Heart right ventricle (tissue), 16 donors: ENCODE measurements around the gene HCFC1. TPM values are rescaled to one million over a fixed set of nuclear protein-coding genes. Genes with fewer than 3 reads are reported as not detected.

Source experiments
- ATAC-seq, 8 donors: fragments of 200-7000 bp; cut with Tn5 transposase; one replicate each; pipeline ENCODE4 v1.9.1; 2020; ENCODE audit warnings: mild to moderate bottlenecking in 8 of 8, moderate library complexity in 8 of 8, moderate number of reproducible peaks in 1 of 8
- DNase-seq, 2 donors: peaks; one replicate each; pipeline ENCODE4 v3.0.0-alpha.2; 2020
- H3K27ac ChIP-seq, 10 donors: fragments of 200-600 bp; sonication (generic) in 2 of 10; one replicate each; pipeline versions ENCODE4 v1.5.0 to v1.8.0; 2020 to 2022; ENCODE audit warnings: mild to moderate bottlenecking in 3 of 10
- H3K27me3 ChIP-seq, 7 donors: fragments of 200-600 bp; one replicate each; pipeline ENCODE4 v1.8.0; 2021 to 2022; ENCODE audit warnings: mild to moderate bottlenecking in 2 of 7
- H3K36me3 ChIP-seq, 9 donors: fragments of 200-600 bp; sonication (generic) in 1 of 9; one replicate each; pipeline versions ENCODE4 v1.5.0 to v1.8.0; 2020 to 2022; ENCODE audit warnings: mild to moderate bottlenecking in 2 of 9
- H3K4me1 ChIP-seq, 9 donors: fragments of 200-600 bp; sonication (generic) in 1 of 9; one replicate each; pipeline versions ENCODE4 v1.5.0 to v1.8.0; 2020 to 2022; ENCODE audit warnings: mild to moderate bottlenecking in 4 of 9
- H3K4me3 ChIP-seq, 10 donors: fragments of 200-600 bp; sonication (generic) in 2 of 10; one replicate each; pipeline versions ENCODE4 v1.5.0 to v1.8.0; 2020 to 2022; ENCODE audit warnings: mild to moderate bottlenecking in 7 of 10, moderate library complexity in 2 of 10
- H3K9me3 ChIP-seq, 11 donors: fragments of 200-600 bp in 10 of 11; sonication (generic) in 2 of 11; one replicate each; pipeline versions ENCODE4 v1.5.0 to v1.8.0; 2013 to 2022; ENCODE audit warnings: mild to moderate bottlenecking in 2 of 11, control low read depth in 1 of 11, moderate library complexity in 1 of 11
- WGBS, 2 donors: extraction: QIAGEN DNeasy Blood & Tissue Kit; methylation state at CpG; one replicate each; pipeline ENCODE4 v1.1.7; 2013; ENCODE audit warnings: inconsistent platforms in 1 of 2; 5-methylcytosine and 5-hydroxymethylcytosine counted together
- intact Hi-C, 10 donors: fragments of 100-400 bp; cut with DNase I; formaldehyde crosslinking; loops; one replicate each; pipeline versions ENCODE4 v1.11.1 to v1.14.2; 2022
- polyA plus RNA-seq, 2 donors: library from polyadenylated mRNA; stranded (reverse); fragments of 200-250 nt; gene quantifications; one replicate each; pipeline ENCODE4 v1.2.3, GENCODE V29; 2013
- total RNA-seq, 10 donors: library from RNA; stranded (reverse); fragmentation: NEBNext Ultra II Directional in 3 of 10; extraction: Animal tissue kit (Norgen Biotek cat#: 25700) in 3 of 10; gene quantifications; one replicate each; pipeline versions ENCODE4 v1.2.1 to v1.2.4, GENCODE V29; 2021 to 2023
- TF ChIP-seq, protein P1 (sequence below), 9 donors: fragments of 200-600 bp; sonication (generic) in 2 of 9; IDR thresholded peaks; one replicate each; pipeline versions ENCODE4 v1.5.0 to v1.8.0; 2021 to 2022; ENCODE audit warnings: antibody characterized with exemption in 9 of 9, mild to moderate bottlenecking in 5 of 9, moderate library complexity in 1 of 9
- donor health status: Arrhythmogenic right ventricular cardiomyopathy.
- donor health status: ischemic (EF 13 %, LVEDD 7.1; RV severe dilation, severe dysfunction).
- donor health status: healthy with polysubstance abuse.
- donor health status: DM: no; HTN: yes; CAD: no.
- donor health status: DM: no; HTN: no; CAD: no.
- donor health status: ischemic (EF 25% LVEDD 6.9; RV normal size, moderate dysfunction).
- donor health status: ischemic (EF 25% LVEDD 5.7; RV mildly dilated, moderate dysfunction).
- donor health status: healthy.
- donor health status: DM: yes; HTN: yes; CAD: no.
- donor health status: Ischemic cardiomyopathy.
- donor health status: ischemic (EF 35%, LVEDD 5.7; RV mildly dilated, moderate dysfunction).
- donor health status: nonischemic (EF 11% LVEDD 7.7; RV severe dilation, severe dysfunction).
- donor health status: DM: yes; HTN: yes; CAD: no.
- donor health status: PGD.
- donor health status: ischemic (EF 29% LVEDD 5.4; RV normal size, mild dysfunction).
- donor health status: nonischemic (EF 23%, LVEDD 6.1; RV moderate dilation, normal function).

HCFC1 gene
- total and polyA plus RNA-seq, 12 donors, result 12.3 to 41.6 (median 31.2) TPM

GRCh38 chrX:154019633-154020528, 48.3 kb upstream of the HCFC1 start, which contains the start of gene IRAK1:
Gene IRAK1 (minus strand): TSS chrX:154019902. CDS start chrX:154019812, 90 bp downstream.
- H3K27ac ChIP-seq, result peak within 1 kb of the TSS; percentile 79 to 95 (median 88)
- H3K27me3 ChIP-seq, result peaks cover 0 to 62% (median 0%) of the 10 kb centered on the region in 7 donors
- TF ChIP-seq, protein P1, sequence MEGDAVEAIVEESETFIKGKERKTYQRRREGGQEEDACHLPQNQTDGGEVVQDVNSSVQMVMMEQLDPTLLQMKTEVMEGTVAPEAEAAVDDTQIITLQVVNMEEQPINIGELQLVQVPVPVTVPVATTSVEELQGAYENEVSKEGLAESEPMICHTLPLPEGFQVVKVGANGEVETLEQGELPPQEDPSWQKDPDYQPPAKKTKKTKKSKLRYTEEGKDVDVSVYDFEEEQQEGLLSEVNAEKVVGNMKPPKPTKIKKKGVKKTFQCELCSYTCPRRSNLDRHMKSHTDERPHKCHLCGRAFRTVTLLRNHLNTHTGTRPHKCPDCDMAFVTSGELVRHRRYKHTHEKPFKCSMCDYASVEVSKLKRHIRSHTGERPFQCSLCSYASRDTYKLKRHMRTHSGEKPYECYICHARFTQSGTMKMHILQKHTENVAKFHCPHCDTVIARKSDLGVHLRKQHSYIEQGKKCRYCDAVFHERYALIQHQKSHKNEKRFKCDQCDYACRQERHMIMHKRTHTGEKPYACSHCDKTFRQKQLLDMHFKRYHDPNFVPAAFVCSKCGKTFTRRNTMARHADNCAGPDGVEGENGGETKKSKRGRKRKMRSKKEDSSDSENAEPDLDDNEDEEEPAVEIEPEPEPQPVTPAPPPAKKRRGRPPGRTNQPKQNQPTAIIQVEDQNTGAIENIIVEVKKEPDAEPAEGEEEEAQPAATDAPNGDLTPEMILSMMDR (IDR thresholded peaks at IDR 0.05), result peak in 1 of 9 donors; percentile 13
- H3K36me3 ChIP-seq, result peaks cover 0 to 34% (median 0%) of the 10 kb centered on the region in 9 donors
- peaks cover 0 to 30% (median 10%) of the 10 kb centered on the region in 9 donors for H3K4me1 ChIP-seq
- no peaks in the 10 kb centered on the region for H3K9me3 ChIP-seq
- ATAC-seq, result peak; percentile 63 to 94 (median 80)
- intact Hi-C loops, result loop anchor here in 3 of 10 donors (2.0 to 10.0 kb wide), 3 partner anchors 27 to 75 kb away; partner anchors contain the start of gene MECP2 (in 1 of the 3)
- peak; percentile 29 to 66 for DNase-seq
- H3K4me3 ChIP-seq, result peak within 1 kb of the TSS; percentile 38 to 68 (median 60)
- 2 to 7% methylated on average over 24 to 47 of the region's 99 CpGs for WGBS, 2 donors

- peak overlapping the region; percentile 57 to 91 (median 83) for H3K27ac ChIP-seq
- peaks cover 0 to 30% (median 9%) of the 10 kb centered on the region in 9 donors for H3K4me1 ChIP-seq
- intact Hi-C loops, result loop anchor here in 1 of 10 donors (5.0 kb wide), 1 partner anchor 33 kb away; no protein-coding TSS in a partner anchor
- DNase-seq (no peak), ATAC-seq (peak in 1 of 8 donors; percentile 4)
- 5 to 7% methylated on average over 11 to 44 of the region's 45 CpGs for WGBS, 2 donors
- H3K9me3 ChIP-seq, result no peaks in the 10 kb centered on the region
- H3K27me3 ChIP-seq, result peaks cover 0 to 59% (median 0%) of the 10 kb centered on the region in 7 donors
- H3K36me3 ChIP-seq, result peaks cover 0 to 36% (median 0%) of the 10 kb centered on the region in 9 donors
- TF ChIP-seq, protein P1 (IDR thresholded peaks at IDR 0.05), result no peak
- H3K4me3 ChIP-seq, result peak overlapping the region; percentile 35 to 63 (median 58)
Observed at GRCh38 chrX:154019061-154019621, 47.5 kb upstream of the HCFC1 start.

GRCh38 chrX:154018518-154019060, 47.0 kb upstream of the HCFC1 start:
- peak overlapping the region in 7 of 10 donors; percentile 57 to 91 (median 89) for H3K27ac ChIP-seq
- H3K27me3 ChIP-seq, result peaks cover 0 to 59% (median 0%) of the 10 kb centered on the region in 7 donors
- peaks cover 0 to 30% (median 9%) of the 10 kb centered on the region in 9 donors for H3K4me1 ChIP-seq
- DNase-seq (no peak), ATAC-seq (no peak)
- peaks cover 0 to 40% (median 0%) of the 10 kb centered on the region in 9 donors for H3K36me3 ChIP-seq
- TF ChIP-seq, protein P1 (IDR thresholded peaks at IDR 0.05), result no peak
- intact Hi-C loops, result loop anchor here in 1 of 10 donors (5.0 kb wide), 1 partner anchor 34 kb away; no protein-coding TSS in a partner anchor
- peak overlapping the region; percentile 35 to 63 (median 58) for H3K4me3 ChIP-seq
- H3K9me3 ChIP-seq, result no peaks in the 10 kb centered on the region
- 78 to 82% methylated on average over 14 to 15 of the region's 15 CpGs for WGBS, 2 donors
